ENCODE data around the gene SELENOI.
"Not testable (repeated sequence)": the region's sequence is repeated elsewhere in the genome, so short reads cannot be mapped to it uniquely, and the experiment has no call there.

DNA sequence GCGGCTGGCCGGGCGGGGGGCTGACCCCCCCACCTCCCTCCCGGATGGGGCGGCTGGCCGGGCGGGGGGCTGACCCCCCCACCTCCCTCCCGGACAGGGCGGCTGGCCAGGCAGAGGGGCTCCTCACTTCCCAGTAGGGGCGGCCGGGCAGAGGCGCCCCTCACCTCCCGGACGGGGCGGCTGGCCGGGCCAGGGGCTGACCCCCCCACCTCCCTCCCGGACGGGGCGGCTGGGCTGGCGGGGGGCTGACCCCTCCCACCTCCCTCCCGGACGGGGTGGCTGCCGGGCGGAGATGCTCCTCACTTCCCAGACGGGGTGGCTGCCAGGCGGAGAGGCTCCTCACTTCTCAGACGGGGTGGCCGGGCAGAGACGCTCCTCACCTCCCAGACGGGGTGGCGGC is 25.0 kb downstream of the SELENOI start:
- not testable (repeated sequence) for TF ChIP-seq POLR2AphosphoS5, TAF1 (IDR thresholded peaks at IDR 0.05; ENCODE audit: low read depth, low read length)
